HG03135 (cell line): Measurements from ENCODE around the gene TTF2.
"Not testable (repeated sequence)": the region's sequence is repeated elsewhere in the genome, so short reads cannot be mapped to it uniquely, and the experiment has no call there.

Experiments used
- ATAC-seq: cut with Tn5 transposase; IDR thresholded peaks from one replicate; pipeline ENCODE4 v1.9.1; 2021; ENCODE audit warnings: mild to moderate bottlenecking, moderate library complexity; ENCODE audit not compliant: unreplicated experiment

TTF2 gene

GRCh38 chr1:117119144-117119543 lies 59.0 kb downstream of the TTF2 start:
- ATAC-seq: not testable (repeated sequence)

DNA sequence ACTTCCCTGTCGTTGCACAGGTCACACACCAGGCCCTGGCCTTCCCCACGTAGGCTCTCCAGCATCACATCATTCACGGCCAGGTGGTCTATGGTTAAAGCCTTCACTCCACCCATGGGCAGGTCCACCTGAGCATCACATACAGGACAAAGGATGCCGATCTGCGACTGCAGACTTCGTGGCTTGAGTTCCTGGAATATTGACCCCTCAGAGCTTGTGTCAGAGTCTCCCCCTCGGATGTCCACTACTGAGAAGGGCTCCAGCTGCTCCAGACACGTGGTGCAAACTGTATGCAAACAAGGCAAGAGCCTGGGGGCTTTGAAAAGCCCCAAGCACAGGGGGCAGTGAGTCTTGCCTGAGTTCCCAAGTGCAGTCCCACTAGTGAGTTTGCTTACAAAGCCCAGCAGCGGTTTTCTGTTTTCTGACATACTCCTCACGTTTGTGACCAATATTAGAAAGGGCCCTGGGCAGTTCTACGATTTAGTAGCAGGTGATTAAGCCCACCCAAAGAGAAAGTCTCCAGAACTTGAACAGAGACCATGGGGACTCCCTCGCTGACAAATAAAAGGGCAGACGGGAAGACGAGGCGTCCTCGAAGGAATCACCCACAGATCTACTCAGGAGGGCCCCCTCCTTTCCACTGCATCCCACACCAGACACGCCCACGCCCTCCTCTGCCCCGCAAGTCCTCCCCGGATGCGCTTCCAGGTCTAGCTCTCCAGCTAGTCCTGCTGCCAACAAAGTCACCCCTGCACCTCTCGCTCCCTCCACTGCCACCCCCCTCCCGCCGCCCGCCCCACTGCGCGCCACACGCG lies 60.9 kb downstream of the TTF2 start:
- no peak for ATAC-seq

GRCh38 chr1:117121589-117122329 lies 61.6 kb downstream of the TTF2 start, which contains the start of gene TRIM45:
TRIM45 (minus strand) TSS chr1:117121749; CDS start chr1:117121201, 548 bp downstream.
- ATAC-seq: peak; percentile 94

DNA sequence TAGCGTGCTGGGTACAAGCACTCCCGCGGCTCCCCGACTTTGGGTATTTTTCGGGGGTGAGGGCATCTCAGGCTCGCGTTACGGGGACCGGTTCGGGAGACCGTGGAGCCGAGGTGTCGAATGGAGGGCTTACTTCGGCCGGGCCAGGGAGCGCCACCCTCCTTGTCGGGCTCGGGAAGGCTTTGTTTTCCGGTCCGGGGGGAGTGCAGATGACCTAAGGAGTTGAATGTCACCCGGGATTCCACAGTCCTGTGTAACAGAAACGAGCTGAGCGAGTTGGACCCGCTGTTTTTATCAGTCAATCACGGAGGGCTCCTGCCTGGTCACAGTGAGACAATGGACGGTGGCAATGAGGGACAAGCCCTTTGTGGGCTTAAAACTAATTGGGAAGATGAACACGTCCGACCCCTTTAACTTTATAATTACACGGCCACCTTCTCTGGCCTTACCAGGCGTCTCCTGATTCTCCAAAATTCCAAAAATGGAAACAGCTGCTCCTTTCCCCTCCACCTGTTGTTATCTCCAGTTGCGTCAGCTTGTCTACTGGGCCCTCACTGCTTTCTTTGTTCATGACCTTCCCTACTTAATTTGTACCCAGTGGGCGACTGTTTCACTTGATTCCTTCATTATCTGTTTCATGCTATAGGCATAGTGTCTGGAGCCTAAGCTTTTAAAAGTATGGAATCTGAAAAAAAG lies 62.4 kb downstream of the TTF2 start:
- no peak for ATAC-seq

DNA sequence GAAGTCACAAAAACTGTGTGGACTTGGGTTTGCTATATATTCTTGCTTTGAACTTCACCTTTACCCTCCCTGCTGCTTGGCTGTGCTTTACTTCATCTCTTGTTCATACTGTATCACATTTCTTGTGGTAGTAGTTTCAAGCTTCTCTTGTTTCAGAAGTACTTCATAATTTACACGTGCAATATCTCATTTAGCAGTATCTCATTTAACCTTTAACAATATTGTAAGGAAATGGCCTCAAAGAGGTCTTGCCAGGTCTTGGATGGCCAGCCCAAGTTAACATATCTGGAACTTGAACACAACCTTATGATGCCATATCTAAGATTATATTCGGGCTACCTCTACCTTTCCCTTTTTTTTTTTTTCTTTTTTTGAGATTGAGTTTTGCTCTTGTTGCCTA lies 63.1 kb downstream of the TTF2 start:
- ATAC-seq: no peak

GRCh38 chr1:117124661-117125060 lies 64.5 kb downstream of the TTF2 start:
- ATAC-seq: no peak

DNA sequence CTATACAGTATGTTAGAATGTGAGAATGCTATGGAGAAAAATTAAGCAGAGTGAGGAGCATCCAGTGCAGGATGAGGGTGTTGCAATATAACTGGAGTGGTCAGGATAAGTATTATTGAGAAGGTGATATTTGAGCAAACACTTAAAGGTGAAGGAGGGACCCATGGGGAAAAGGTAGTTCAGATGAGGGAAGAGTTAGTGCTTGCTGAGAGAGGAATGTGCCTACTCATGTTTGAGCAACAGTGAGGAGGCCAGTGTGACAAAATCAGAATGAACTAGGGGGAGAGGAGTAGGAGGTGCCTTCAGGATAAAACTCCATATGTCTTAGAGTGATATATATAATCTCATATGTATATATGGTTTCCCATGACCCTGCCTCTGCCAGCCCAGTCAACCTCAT lies 67.7 kb downstream of the TTF2 start:
- no peak for ATAC-seq

DNA sequence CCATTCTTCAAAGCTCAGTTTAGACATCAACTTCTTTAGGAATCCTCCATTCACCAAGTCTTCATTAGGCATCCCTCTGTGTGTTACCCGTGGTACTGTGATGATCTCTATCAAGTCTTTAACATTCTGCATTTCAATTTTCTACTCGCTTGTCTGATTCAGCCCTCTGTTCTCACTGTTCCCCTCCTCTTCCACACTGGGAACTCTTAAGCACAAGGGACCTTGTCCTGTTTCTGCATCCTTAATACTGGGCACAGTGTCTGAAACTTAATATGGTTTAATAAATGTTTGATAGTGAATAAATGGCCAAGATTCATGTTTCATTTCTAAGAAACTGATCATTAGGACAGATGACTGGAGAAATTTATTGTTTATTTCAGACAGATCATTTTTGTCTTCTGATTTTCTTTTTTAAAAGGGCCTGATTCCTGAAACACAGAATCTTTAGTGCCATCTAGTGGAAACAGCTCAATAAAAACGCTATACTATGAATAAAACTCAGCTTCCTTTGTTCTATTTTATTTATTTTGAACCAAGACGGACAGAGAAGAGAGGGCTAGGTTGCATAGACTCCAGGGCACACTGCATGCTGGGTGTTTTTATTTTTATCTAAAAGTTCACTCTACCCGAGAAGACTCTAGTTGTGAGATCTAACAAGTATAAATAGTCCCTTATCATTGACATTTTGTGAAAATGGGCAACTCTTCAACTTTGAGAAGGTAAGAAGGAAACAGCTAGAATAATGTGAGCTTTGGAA lies 68.4 kb downstream of the TTF2 start:
- ATAC-seq: no peak

- no peak for ATAC-seq
These were observed 70.4 kb downstream of the TTF2 start for GRCh38 chr1:117130526-117130925.

GRCh38 chr1:117135329-117135728 lies 75.2 kb downstream of the TTF2 start:
- ATAC-seq: no peak

- ATAC-seq: no peak
These were observed 76.6 kb downstream of the TTF2 start for GRCh38 chr1:117136749-117137148.

- ATAC-seq: no peak
These were observed 77.2 kb downstream of the TTF2 start for GRCh38 chr1:117137281-117137855.

- no peak for ATAC-seq
These were observed 78.0 kb downstream of the TTF2 start for GRCh38 chr1:117138106-117138505.

GRCh38 chr1:117138561-117138960 lies 78.4 kb downstream of the TTF2 start:
- no peak for ATAC-seq

DNA sequence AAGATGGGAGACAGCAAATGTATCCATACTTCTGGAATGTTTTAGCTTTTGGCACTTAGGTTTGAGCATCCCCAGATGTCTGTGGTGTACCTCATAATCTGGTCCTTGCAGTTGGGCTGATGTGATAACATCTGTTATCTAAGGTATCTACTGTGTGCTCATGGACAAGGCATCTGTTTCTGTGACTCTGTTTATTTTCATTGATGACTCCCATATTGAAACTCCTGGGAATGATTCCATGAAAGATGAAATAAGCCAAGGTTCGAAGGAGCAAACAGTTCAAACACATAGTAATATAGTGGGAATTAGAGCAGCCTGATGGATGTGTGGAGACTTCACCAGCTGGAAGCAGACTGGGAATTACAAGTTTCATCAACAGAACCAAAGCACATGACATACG lies 82.1 kb downstream of the TTF2 start:
- ATAC-seq: no peak

GRCh38 chr1:117143172-117143571 lies 83.0 kb downstream of the TTF2 start:
- ATAC-seq: no peak

GRCh38 chr1:117143871-117144270 lies 83.7 kb downstream of the TTF2 start:
- no peak for ATAC-seq

DNA sequence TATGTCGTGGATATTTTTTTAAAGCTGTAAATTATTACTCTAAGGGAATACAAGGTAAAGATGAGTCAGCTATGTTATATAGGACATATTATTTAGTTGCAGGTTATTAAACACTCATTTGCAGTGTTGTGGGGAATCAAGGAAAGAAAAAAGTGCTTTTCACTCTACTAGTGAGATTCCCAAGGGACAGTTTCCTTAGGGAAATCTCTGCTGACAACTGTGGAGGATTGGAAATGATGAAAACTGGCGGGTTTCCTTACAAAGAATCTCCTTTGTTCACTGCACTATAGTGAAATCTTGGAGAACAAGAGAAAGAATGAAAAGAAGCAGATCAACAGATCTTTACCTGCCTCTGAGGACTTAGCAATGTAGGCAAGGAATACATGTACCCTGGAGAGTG lies 85.9 kb downstream of the TTF2 start:
- no peak for ATAC-seq

- no peak for ATAC-seq
These were observed 86.6 kb downstream of the TTF2 start for GRCh38 chr1:117146575-117147340.

DNA sequence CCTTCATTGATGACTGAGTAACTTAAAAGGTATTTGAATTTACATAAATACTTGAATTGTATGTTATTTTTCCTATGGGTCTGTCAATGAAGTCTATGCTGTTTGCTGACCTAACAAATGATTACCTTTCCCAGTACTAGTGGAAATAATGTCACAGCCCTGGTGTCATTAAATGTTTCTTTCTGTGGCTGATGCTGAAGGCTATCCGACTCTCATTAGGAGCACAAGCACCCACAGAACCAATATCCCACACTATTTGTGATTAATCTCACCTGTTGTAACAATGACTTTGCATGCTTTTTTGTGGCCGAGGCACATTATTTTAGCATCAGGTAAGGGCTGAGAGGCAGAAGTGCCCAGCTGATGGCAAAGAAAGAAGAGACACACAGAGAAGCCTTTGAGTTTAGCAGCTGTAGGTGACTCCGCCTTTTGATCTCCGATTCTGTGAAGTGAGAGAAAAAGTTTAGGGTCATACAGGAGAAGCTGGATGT lies 87.3 kb downstream of the TTF2 start:
- no peak for ATAC-seq
